NB4 (cell line): ENCODE results near the gene NSFL1C.

Source experiments
- DNase-seq: peaks from one replicate; pipeline ENCODE4 v3.0.0; 2010; ENCODE audit warnings: low read depth
- H3K4me3 ChIP-seq: one replicate; pipeline ENCODE4 v1.5.1; 2011; ENCODE audit warnings: mild to moderate bottlenecking, low read depth, low read length, moderate library complexity
- CTCF ChIP-seq: IDR thresholded peaks from one replicate; pipeline ENCODE4 v1.5.1; 2012; ENCODE audit warnings: low read depth, low read length
- MAX ChIP-seq: IDR thresholded peaks from 2 replicates; pipeline ENCODE4 v1.6.1; 2011; ENCODE audit warnings: low read depth, low read length
- MYC ChIP-seq: IDR thresholded peaks from 2 replicates; pipeline ENCODE4 v1.6.1; 2011; ENCODE audit warnings: low read depth, low read length
- POLR2A ChIP-seq: IDR thresholded peaks from 2 replicates; pipeline ENCODE4 v1.6.1; 2011; ENCODE audit warnings: mild to moderate bottlenecking; ENCODE audit not compliant: insufficient read length; ENCODE audit errors: extremely low read depth

The NSFL1C gene

GRCh38 chr20:1443085-1443484 is 23.6 kb downstream of the NSFL1C start:
- no peak overlapping the region for H3K4me3 ChIP-seq
- TF ChIP-seq CTCF (no peak), MYC (no peak), MAX (no peak), POLR2A (no peak)
- peak; percentile 27 for DNase-seq

- TF ChIP-seq CTCF (no peak), MAX (no peak), MYC (no peak), POLR2A (no peak)
- DNase-seq = no peak
- no peak overlapping the region for H3K4me3 ChIP-seq
Observed at GRCh38 chr20:1442304-1442703, 24.3 kb downstream of the NSFL1C start.

- TF ChIP-seq CTCF = no peak
- TF ChIP-seq MAX = no peak
- TF ChIP-seq POLR2A = no peak
- no peak for TF ChIP-seq MYC
- no peak for DNase-seq
Observed at GRCh38 chr20:1441133-1441532, 25.5 kb downstream of the NSFL1C start.

GRCh38 chr20:1440024-1440423 is 26.6 kb downstream of the NSFL1C start:
- DNase-seq = peak; percentile 61
- peak; percentile 87 for TF ChIP-seq CTCF
- TF ChIP-seq MAX = no peak

More at GRCh38 chr20:1441133-1441532, 25.5 kb downstream of the NSFL1C start:
- H3K4me3 ChIP-seq = no peak overlapping the region

GRCh38 chr20:1438361-1438760 is 28.3 kb downstream of the NSFL1C start:
- H3K4me3 ChIP-seq = no peak overlapping the region
- TF ChIP-seq MYC (no peak), CTCF (no peak), MAX (no peak), POLR2A (no peak)
- DNase-seq = peak; percentile 47

More at GRCh38 chr20:1440024-1440423, 26.6 kb downstream of the NSFL1C start:
- no peak overlapping the region for H3K4me3 ChIP-seq
